H1 (cell line): Measurements from ENCODE around the gene NLRC3. TPM values are rescaled to one million over a fixed set of nuclear protein-coding genes. Genes with fewer than 3 reads are reported as not detected.

Experiments used
- CTCF ChIA-PET: fragments of 300-600 bp; sonication (Branson Sonifier 250); formaldehyde crosslinking; loops from one replicate; lab custom pipeline; 2021; ENCODE audit not compliant: partially characterized antibody; lab: Charles Lee
- POLR2A ChIA-PET: fragments of 300-600 bp; sonication (Branson Sonifier 250); formaldehyde crosslinking; loops from one replicate; lab custom pipeline; 2021; ENCODE audit warnings: inconsistent platforms; ENCODE audit not compliant: partially characterized antibody; lab: Charles Lee
- DNase-seq, 2 experiments: peaks; one replicate each; pipeline versions ENCODE4 v3.0.0 to v3.0.0-alpha.2; 2010 to 2022; ENCODE audit warnings: low spot score in 2 of 2, low read depth in 1 of 2, mixed read lengths in 1 of 2
- FAIRE-seq: peaks from 2 replicates; lab custom pipeline; 2011; peaks lifted over from hg19 to GRCh38; lab: Jason Lieb, UNC
- H2AFZ ChIP-seq: 2 replicates; pipeline ENCODE4 v1.8.1; 2012; ENCODE audit warnings: low read length, inconsistent platforms
- H2AK5ac ChIP-seq: 2 replicates; pipeline ENCODE4 v1.6.1; 2013; ENCODE audit warnings: low read depth, low read length
- H2BK120ac ChIP-seq: replicated peaks from 2 replicates; pipeline ENCODE3; 2013; ENCODE audit warnings: low read depth, low read length, inconsistent platforms
- H2BK12ac ChIP-seq: 2 replicates; pipeline ENCODE4 v1.6.1; 2013; ENCODE audit warnings: low read depth, low read length
- H2BK15ac ChIP-seq: 2 replicates; pipeline ENCODE4 v1.6.1; 2013; ENCODE audit warnings: low read length
- H2BK20ac ChIP-seq: 2 replicates; pipeline ENCODE4 v1.6.1; 2013; ENCODE audit warnings: low read length
- H2BK5ac ChIP-seq: 2 replicates; pipeline ENCODE4 v1.6.1; 2013; ENCODE audit warnings: low read depth, low read length
- H3K14ac ChIP-seq: 2 replicates; pipeline ENCODE4 v1.6.1; 2013; ENCODE audit warnings: inconsistent platforms; ENCODE audit not compliant: insufficient read length
- H3K18ac ChIP-seq: 2 replicates; pipeline ENCODE4 v1.6.1; 2013; ENCODE audit warnings: low read length; ENCODE audit errors: extremely low read depth
- H3K23ac ChIP-seq: 2 replicates; pipeline ENCODE4 v1.6.1; 2013; ENCODE audit warnings: inconsistent platforms; ENCODE audit not compliant: insufficient read length
- H3K23me2 ChIP-seq: 2 replicates; pipeline ENCODE4 v1.6.1; 2013; ENCODE audit warnings: low read depth, low read length
- H3K27ac ChIP-seq: 2 replicates; pipeline ENCODE4 v1.6.1; 2011; ENCODE audit warnings: low read depth, low read length, inconsistent platforms
- H3K27me3 ChIP-seq, 4 experiments: replicated peaks in 1 of 4; 1 replicate in 1 of 4; 2 replicates in 3 of 4; pipeline versions ENCODE4 v1.6.1 to v1.8.1; 2011 to 2013; ENCODE audit warnings: low read length in 3 of 4, mild to moderate bottlenecking in 3 of 4, inconsistent platforms in 2 of 4, mixed read lengths in 2 of 4, moderate library complexity in 1 of 4; ENCODE audit not compliant: control insufficient read depth in 3 of 4, insufficient read depth in 3 of 4; ENCODE audit errors: extremely low read depth in 1 of 4
- H3K36me3 ChIP-seq, 4 experiments: 2 replicates each; pipeline versions ENCODE4 v1.6.1 to v1.8.1; 2011 to 2013; ENCODE audit warnings: mild to moderate bottlenecking in 4 of 4, low read length in 3 of 4, moderate library complexity in 2 of 4, control low read depth in 1 of 4, inconsistent platforms in 1 of 4; ENCODE audit not compliant: insufficient read depth in 4 of 4, control insufficient read depth in 2 of 4
- H3K4ac ChIP-seq: replicated peaks from 2 replicates; pipeline ENCODE3; 2013; ENCODE audit warnings: low read length, low read depth, mixed read lengths, inconsistent platforms; ENCODE audit not compliant: insufficient read length
- H3K4me1 ChIP-seq, 4 experiments: replicated peaks in 1 of 4; 1 replicate in 1 of 4; 2 replicates in 3 of 4; pipeline versions ENCODE4 v1.6.1 to v1.8.1; 2011 to 2013; ENCODE audit warnings: low read length in 3 of 4, inconsistent platforms in 2 of 4, mixed read lengths in 1 of 4; ENCODE audit not compliant: insufficient read depth in 4 of 4, control insufficient read depth in 3 of 4
- H3K4me2 ChIP-seq, 2 experiments: 2 replicates each; pipeline versions ENCODE4 v1.6.1 to v1.8.1; 2011 to 2013; ENCODE audit warnings: low read depth in 2 of 2, low read length in 2 of 2, control low read depth in 1 of 2, inconsistent platforms in 1 of 2, mild to moderate bottlenecking in 1 of 2; ENCODE audit not compliant: insufficient read depth in 1 of 2
- H3K4me3 ChIP-seq, 4 experiments: fragments of 200-600, 300-600 bp in 1 of 4; sonication (generic), shearing (Covaris generic), sonication (Bioruptor Twin) in 1 of 4; 2 replicates each; pipeline versions ENCODE4 v1.5.1 to v1.8.1; 2011 to 2016; ENCODE audit warnings: low read length in 4 of 4, low read depth in 3 of 4, control low read depth in 2 of 4, inconsistent platforms in 2 of 4, mild to moderate bottlenecking in 2 of 4, mixed read lengths in 1 of 4, moderate library complexity in 1 of 4; ENCODE audit not compliant: insufficient read depth in 2 of 4; ENCODE audit errors: extremely low read depth in 1 of 4
- H3K56ac ChIP-seq: replicated peaks from 2 replicates; pipeline ENCODE3; 2013; ENCODE audit warnings: low read depth, mild to moderate bottlenecking, mixed read lengths, low read length, inconsistent platforms; ENCODE audit not compliant: insufficient read length
- H3K79me1 ChIP-seq: 2 replicates; pipeline ENCODE4 v1.6.1; 2013; ENCODE audit warnings: low read depth, low read length, control low read depth
- H3K79me2 ChIP-seq, 2 experiments: 2 replicates each; pipeline versions ENCODE4 v1.6.1 to v1.8.1; 2012 to 2013; ENCODE audit warnings: low read length in 2 of 2, mild to moderate bottlenecking in 2 of 2, inconsistent platforms in 1 of 2; ENCODE audit not compliant: insufficient read depth in 2 of 2, control insufficient read depth in 1 of 2
- H3K9ac ChIP-seq, 4 experiments: replicated peaks in 1 of 4; 1 replicate in 1 of 4; 2 replicates in 3 of 4; pipeline versions ENCODE4 v1.6.1 to v1.8.1; 2011 to 2013; ENCODE audit warnings: low read depth in 3 of 4, low read length in 3 of 4, control low read depth in 2 of 4, mild to moderate bottlenecking in 2 of 4, moderate library complexity in 2 of 4, inconsistent platforms in 1 of 4; ENCODE audit errors: extremely low read depth in 1 of 4
- H3K9me3 ChIP-seq, 2 experiments: 2 replicates each; pipeline versions ENCODE4 v1.6.1 to v1.8.1; 2012 to 2013; ENCODE audit warnings: mild to moderate bottlenecking in 2 of 2, moderate library complexity in 2 of 2, control low read depth in 1 of 2, inconsistent platforms in 1 of 2, low read depth in 1 of 2, low read length in 1 of 2, mixed read lengths in 1 of 2; ENCODE audit not compliant: insufficient read depth in 2 of 2
- H4K20me1 ChIP-seq, 2 experiments: replicated peaks in 1 of 2; 2 replicates each; pipeline versions ENCODE3 to v1.8.1; 2011 to 2013; ENCODE audit warnings: inconsistent platforms in 2 of 2, low read length in 2 of 2, mild to moderate bottlenecking in 1 of 2; ENCODE audit not compliant: insufficient read depth in 2 of 2, control insufficient read depth in 1 of 2
- H4K5ac ChIP-seq: 2 replicates; pipeline ENCODE4 v1.6.1; 2013; ENCODE audit warnings: low read length, low read depth, mixed read lengths, inconsistent platforms; ENCODE audit not compliant: insufficient read length
- H4K8ac ChIP-seq: 2 replicates; pipeline ENCODE4 v1.8.0; 2013; ENCODE audit warnings: mild to moderate bottlenecking, moderate library complexity, low read length, inconsistent platforms; ENCODE audit not compliant: insufficient read depth; ENCODE audit errors: extremely low read depth
- H4K91ac ChIP-seq: replicated peaks from 2 replicates; pipeline ENCODE3; 2013; ENCODE audit warnings: low read length, mixed read lengths, inconsistent platforms; ENCODE audit not compliant: insufficient read length
- ASH2L ChIP-seq: fragments of 200-600, 300-600 bp; sonication (generic); IDR thresholded peaks from one replicate; pipeline ENCODE4 v1.7.1; 2017; ENCODE audit warnings: low read length
- BACH1 ChIP-seq: IDR thresholded peaks from 2 replicates; pipeline ENCODE4 v1.6.1; 2012; ENCODE audit warnings: low read length, improper control_type of control experiment
- BCL11A ChIP-seq, 2 experiments: IDR thresholded peaks; one replicate each; pipeline ENCODE4 v1.6.1; 2011; ENCODE audit warnings: low read depth in 2 of 2, low read length in 2 of 2, mild to moderate bottlenecking in 2 of 2
- BRCA1 ChIP-seq: IDR thresholded peaks from 2 replicates; pipeline ENCODE4 v1.6.1; 2012; ENCODE audit warnings: low read depth, low read length, improper control_type of control experiment
- CHD2 ChIP-seq: IDR thresholded peaks from 2 replicates; pipeline ENCODE4 v1.6.1; 2012; ENCODE audit warnings: low read length, improper control_type of control experiment
- CREB1 ChIP-seq: IDR thresholded peaks from 2 replicates; pipeline ENCODE4 v1.6.1; 2012; ENCODE audit warnings: inconsistent platforms
- CTBP2 ChIP-seq: IDR thresholded peaks from 2 replicates; pipeline ENCODE4 v1.7.0; 2011; ENCODE audit warnings: borderline replicate concordance, mild to moderate bottlenecking, moderate library complexity, mixed read lengths, low read length; ENCODE audit not compliant: insufficient read depth, insufficient read length
- KDM5A ChIP-seq: fragments of 200-600 bp; IDR thresholded peaks from 2 replicates; pipeline ENCODE4 v1.7.1; 2012; ENCODE audit warnings: mild to moderate bottlenecking, low read length, inconsistent platforms, mixed read lengths
- NANOG ChIP-seq: IDR thresholded peaks from 2 replicates; pipeline ENCODE4 v1.6.1; 2011; ENCODE audit warnings: low read length, low read depth, mild to moderate bottlenecking, inconsistent platforms; ENCODE audit not compliant: insufficient read depth, poor library complexity, severe bottlenecking
- POLR2A ChIP-seq, 2 experiments: IDR thresholded peaks; 1 replicate in 1 of 2; 2 replicates in 1 of 2; pipeline ENCODE4 v1.6.1; 2011; ENCODE audit warnings: low read depth in 2 of 2, low read length in 2 of 2, mild to moderate bottlenecking in 2 of 2; ENCODE audit errors: control extremely low read depth in 1 of 2
- RNF2 ChIP-seq: fragments of 200-900, 300-1000 bp; sonication (generic); IDR thresholded peaks from 2 replicates; pipeline ENCODE4 v1.7.1; 2016; ENCODE audit warnings: borderline replicate concordance, low read depth, mild to moderate bottlenecking, antibody characterized with exemption, low read length; ENCODE audit not compliant: poor library complexity, severe bottlenecking; ENCODE audit errors: missing control alignments
- SIRT6 ChIP-seq: IDR thresholded peaks from one replicate; pipeline ENCODE4 v1.7.1; 2012; ENCODE audit warnings: low read length, inconsistent platforms
- SIX5 ChIP-seq: IDR thresholded peaks from 2 replicates; pipeline ENCODE4 v1.6.1; 2011; ENCODE audit warnings: mild to moderate bottlenecking, low read depth, low read length
- SP1 ChIP-seq: IDR thresholded peaks from 2 replicates; pipeline ENCODE4 v1.6.1; 2011; ENCODE audit warnings: low read depth, low read length
- SP2 ChIP-seq: IDR thresholded peaks from 2 replicates; pipeline ENCODE4 v1.6.1; 2012; ENCODE audit warnings: mild to moderate bottlenecking, low read length, inconsistent platforms
- SRF ChIP-seq: IDR thresholded peaks from 2 replicates; pipeline ENCODE4 v1.6.1; 2011; ENCODE audit warnings: mild to moderate bottlenecking, low read depth, low read length, moderate library complexity
- TAF1 ChIP-seq: IDR thresholded peaks from 2 replicates; pipeline ENCODE4 v1.6.1; 2011; ENCODE audit warnings: mild to moderate bottlenecking, low read depth, low read length
- WGBS, 2 experiments: shearing (Covaris generic) in 1 of 2; methylation state at CpG; one replicate each; pipeline versions ENCODE4 v1.1.6 to v1.1.7; 2013 to 2015; ENCODE audit warnings: low lambda C conversion rate in 2 of 2, mixed read lengths in 2 of 2, inconsistent platforms in 1 of 2, low coverage in 1 of 2, missing lambda C conversion rate in 1 of 2; ENCODE audit not compliant: insufficient replicate concordance in 2 of 2, insufficient coverage in 1 of 2, insufficient read length in 1 of 2; ENCODE audit errors: extremely low coverage in 1 of 2, missing lambda C conversion rate in 1 of 2; 5-methylcytosine and 5-hydroxymethylcytosine counted together
- polyA plus RNA-seq, 7 experiments: library from polyadenylated mRNA; depleted of rRNA in 3 of 7; stranded (reverse) in 5 of 7; unstranded in 2 of 7; fragments of >200 nt in 5 of 7; fragments of 200-250 nt in 2 of 7; gene quantifications; 1 replicate in 5 of 7; 2 replicates in 1 of 7; 4 replicates in 1 of 7; pipeline versions ENCODE4 v1.2.1 to v1.2.3, GENCODE V29; 2011 to 2013; ENCODE audit warnings: missing spikeins in 2 of 7, mixed read lengths in 2 of 7
- total RNA-seq: library from RNA; stranded (reverse); fragmentation: NEBNext Ultra II Directional; extraction: Animal tissue kit (Norgen Biotek cat#: 25700); gene quantifications from 2 replicates; pipeline ENCODE4 v1.2.1, GENCODE V29; 2021

The NLRC3 gene
- total and polyA plus RNA-seq, 2 of the 8 experiments (the other 6 are each of a cell fraction or from before 2014, with no cell fraction given), result 0.18 to 0.20 TPM

- Histone ChIP-seq H3K79me2 (no peaks in the 10 kb centered on the region), H2BK15ac (no peak overlapping the region), H2BK120ac (no peak overlapping the region), H2BK20ac (no peak overlapping the region), H4K20me1 (no peaks in the 10 kb centered on the region), H4K8ac (no peak overlapping the region), H3K27ac (no peak overlapping the region), H2AFZ (no peak overlapping the region), H3K9me3 (no peaks in the 10 kb centered on the region), H2BK5ac (no peak overlapping the region), H2BK12ac (no peak overlapping the region), H3K79me1 (no peaks in the 10 kb centered on the region), H4K91ac (no peak overlapping the region), H3K4me3 (no peak overlapping the region), H4K5ac (no peak overlapping the region), H3K4me1 (peaks cover 0 to 7% (median 3%) of the 10 kb centered on the region in 4 experiments; a peak in 4 of 7 replicates), H3K18ac (no peak overlapping the region), H3K23ac (no peak overlapping the region), H3K14ac (no peak overlapping the region), H3K27me3 (no peaks in the 10 kb centered on the region), H3K36me3 (peaks cover 0 to 3% (median 0%) of the 10 kb centered on the region in 4 experiments; a peak in 1 of 8 replicates), H3K4ac (no peak overlapping the region), H3K9ac (no peak overlapping the region), H3K4me2 (no peak overlapping the region), H3K23me2 (no peaks in the 10 kb centered on the region), H3K56ac (no peak overlapping the region), H2AK5ac (no peak overlapping the region)
- CTCF ChIA-PET, result interaction anchor here (4.3 kb wide), 1 partner anchor 11 kb away, joined by 15 read pairs; no protein-coding TSS in a partner anchor
- FAIRE-seq (no peak), DNase-seq (no peak)
- WGBS, 2 experiments, result 91% methylated on average over 4 of the region's 4 CpGs; no CpG with 5 or more reads in 1 of the 2 experiments
- POLR2A ChIA-PET, result no interaction called here
- no peak for TF ChIP-seq NANOG
- no peak for TF ChIP-seq SRF
- no peak for TF ChIP-seq KDM5A
- TF ChIP-seq POLR2A (IDR thresholded peaks at IDR 0.05; ENCODE audit: control extremely low read depth in 1 of 2, low read depth in 2 of 2, low read length in 2 of 2), result no peak
- no peak for TF ChIP-seq TAF1
- no peak for TF ChIP-seq BRCA1
- no peak for TF ChIP-seq CHD2
- TF ChIP-seq CREB1, result no peak
- no peak for TF ChIP-seq BCL11A (IDR thresholded peaks at IDR 0.05; ENCODE audit: low read depth in 2 of 2, low read length in 2 of 2)
- no peak for TF ChIP-seq RNF2
- TF ChIP-seq SIRT6, result no peak
- TF ChIP-seq SP1, result no peak
- no peak for TF ChIP-seq BACH1
- TF ChIP-seq SP2, result no peak
- no peak for TF ChIP-seq ASH2L
- no peak for TF ChIP-seq SIX5
- no peak for TF ChIP-seq CTBP2
Observed at GRCh38 chr16:3538222-3538621, 39.0 kb downstream of the NLRC3 start.
